Measurements from ENCODE around the gene SPATA6L.

The SPATA6L gene, protein sequence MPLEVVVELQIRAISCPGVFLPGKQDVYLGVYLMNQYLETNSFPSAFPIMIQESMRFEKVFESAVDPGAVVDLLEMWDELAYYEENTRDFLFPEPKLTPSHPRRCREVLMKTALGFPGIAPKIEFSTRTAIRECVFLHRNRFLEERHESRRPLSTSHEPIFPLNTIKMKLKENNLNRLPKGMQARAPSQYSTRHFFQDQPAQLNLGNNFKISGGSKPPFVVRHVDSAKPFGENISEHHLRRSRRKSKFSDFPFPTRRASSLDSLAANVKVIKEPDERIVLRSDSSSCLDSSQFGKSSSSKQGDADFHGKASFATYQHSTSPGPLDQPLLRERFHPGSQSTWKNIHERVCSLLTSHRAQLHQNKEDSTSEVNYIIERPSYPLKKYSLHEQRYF

DNA sequence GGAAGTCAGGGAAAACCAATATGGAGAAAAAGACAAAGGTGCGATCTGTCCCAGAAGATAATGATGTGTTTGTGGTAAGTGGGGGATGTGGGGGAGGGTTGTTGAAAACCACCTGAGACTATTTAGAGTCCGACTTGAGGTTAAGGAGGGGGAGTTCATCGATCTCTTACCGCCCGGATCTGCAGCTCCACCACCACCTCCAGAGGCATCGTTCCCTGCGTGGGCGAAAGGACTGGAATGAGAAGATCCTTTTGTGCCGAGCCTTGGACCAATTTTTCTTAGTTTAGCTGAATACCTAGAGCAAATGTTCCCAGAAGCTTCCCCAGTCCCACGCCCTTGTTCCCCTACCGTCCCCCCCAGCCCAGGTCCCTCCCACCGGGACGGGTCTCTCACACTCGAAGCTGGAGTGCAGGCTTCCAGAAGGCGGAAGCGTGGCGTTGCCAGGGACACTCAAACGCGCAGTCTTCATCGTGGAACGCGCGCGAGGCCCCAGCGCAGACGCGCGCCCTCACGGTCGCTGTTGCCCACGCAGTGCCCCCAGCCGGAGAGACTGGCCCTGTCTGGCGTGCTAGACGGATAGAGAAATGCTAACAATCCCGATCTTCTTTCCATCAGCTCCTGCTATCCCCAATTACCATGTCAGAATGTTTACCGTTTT is at the start of gene SPATA6L:
TSS of gene SPATA6L (minus strand) at position 439 of the 658 bp plus-strand sequence. CDS start at position 209, 230 bp downstream.
- DNase-seq, result peak; percentile 39

DNA sequence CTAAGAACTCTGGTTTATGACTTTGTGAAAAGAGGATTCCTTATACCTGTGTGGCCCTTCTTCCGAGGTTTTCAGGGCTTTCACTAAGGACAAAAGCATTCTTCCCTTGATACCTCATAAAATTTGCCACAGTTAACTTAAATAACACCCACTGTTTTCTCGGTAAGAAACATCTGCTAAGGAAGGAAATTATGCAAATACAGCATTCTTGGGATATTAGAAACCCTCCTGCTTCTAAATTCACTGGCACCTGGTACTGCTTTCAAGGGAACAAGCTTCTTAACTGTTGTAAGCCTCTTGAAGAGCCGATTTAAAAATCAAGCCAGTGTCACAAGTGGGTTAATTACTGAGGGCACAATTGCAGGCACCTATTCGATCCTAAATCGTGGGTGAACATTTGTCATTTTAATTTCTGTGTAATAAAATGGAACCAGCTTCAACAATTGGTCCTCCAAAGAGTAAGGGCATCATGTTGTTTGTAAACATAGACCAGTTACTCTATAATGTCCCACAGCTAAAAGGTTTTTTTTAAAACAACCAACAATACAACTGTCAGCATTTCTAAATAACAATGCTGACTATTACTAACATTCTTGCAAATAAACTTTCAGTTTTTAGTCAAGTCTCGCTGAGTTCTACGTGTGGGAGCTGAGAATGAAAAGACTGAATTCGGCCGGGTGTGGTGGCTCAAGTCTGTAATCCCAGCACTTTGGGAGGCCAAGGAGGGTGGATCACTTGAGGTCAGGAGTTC is 48.2 kb upstream of the SPATA6L start:
- no peak for DNase-seq

DNA sequence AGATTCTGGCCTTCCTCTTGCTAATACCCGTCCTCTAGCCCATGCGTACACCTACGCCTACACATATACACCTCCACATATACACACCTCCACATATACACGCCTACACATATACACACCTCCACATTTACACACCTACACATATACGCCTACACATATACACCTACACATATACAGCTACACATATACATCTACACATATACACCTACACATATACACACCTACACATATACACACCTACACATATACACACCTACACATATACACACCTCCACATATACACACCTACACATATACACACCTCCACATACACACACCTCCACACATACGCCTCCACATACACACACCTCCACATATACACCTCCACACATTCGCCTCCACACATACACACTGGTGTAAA is 47.6 kb upstream of the SPATA6L start:
- no peak for DNase-seq

DNA sequence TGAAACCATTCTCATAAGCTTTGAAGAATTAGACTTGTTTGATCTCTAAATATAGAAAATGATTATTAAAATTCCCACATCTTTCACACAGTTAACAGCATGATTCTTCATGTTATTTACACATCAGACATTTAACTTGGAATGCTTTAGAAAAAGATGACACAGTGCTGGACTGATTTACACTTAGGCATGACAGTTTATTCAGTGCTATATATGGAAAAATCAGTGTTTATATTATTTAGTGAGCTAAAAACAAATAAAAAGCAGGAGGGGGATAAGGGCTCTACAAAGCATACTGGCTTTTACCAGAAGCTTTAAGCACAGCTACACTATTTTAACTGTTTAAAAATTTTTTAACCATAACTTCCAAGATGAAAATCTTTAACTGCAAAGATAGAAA is 43.1 kb upstream of the SPATA6L start:
- no peak for DNase-seq

DNA sequence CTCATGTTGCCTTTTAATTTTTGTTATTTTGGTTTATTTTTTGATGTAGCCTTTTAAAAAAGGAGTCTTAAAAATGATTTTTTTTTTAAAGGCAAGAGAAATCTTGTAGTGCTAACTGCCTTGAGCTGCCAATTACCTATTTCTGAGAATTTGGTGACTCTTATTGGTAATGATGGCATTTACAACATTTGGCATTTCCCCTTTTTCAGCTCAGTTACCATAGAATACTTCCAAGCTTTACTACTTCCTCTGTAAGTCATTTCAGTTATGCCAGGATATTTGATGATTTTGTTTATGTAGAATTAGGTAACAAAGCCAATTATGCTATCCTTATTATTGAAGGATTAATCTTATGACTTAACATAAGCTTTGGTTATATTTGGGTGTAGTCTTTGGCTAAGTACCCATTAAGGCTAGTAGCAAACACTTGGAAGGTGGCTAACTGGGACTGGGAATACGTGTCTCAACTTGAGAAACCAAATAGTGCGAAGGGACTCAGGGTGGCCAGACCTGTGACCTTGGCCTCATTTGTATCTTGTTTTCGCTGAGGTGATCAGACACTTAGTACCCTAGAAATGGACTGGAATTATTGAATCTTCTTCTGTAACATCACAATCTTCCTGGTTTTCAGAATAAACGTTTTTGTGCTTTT is 40.8 kb upstream of the SPATA6L start:
- DNase-seq, result no peak

DNA sequence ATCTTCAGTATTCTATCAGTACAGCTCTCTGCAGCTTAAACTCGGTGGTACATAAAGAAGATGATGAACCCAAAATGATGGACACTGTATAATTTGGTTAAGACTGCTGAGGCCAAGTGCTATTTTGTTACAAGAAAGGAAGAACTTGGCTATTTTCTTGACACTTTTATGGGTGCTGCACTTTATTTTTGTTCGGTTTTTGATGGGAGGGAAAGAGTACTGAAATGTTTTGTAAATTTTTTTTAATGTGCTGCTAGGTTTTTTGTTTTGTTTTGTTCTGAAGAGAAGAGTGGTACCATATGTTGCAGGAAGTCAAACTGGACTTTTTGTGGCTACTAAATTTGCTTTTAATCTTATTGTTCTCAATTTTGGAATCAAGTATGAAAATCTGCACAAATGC is 39.7 kb upstream of the SPATA6L start:
- no peak for DNase-seq

DNA sequence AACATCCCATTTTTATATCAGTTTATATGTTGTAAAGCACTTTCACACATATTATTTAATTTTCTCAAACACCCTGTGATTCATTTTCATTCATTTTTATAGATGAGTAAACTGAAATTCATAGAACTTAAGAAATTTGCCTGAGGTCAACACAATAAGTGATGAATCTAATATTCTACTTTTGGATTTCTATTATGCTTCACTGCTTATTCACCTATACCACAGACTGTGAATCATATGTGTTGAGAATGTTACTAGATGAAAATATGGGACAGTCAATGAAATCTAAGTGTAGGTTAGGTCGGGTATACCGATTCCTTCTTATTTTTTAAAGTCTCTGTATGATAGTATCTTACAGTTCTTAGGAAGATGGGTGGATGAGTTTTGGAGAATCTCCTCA is 37.8 kb upstream of the SPATA6L start:
- no peak for DNase-seq

DNA sequence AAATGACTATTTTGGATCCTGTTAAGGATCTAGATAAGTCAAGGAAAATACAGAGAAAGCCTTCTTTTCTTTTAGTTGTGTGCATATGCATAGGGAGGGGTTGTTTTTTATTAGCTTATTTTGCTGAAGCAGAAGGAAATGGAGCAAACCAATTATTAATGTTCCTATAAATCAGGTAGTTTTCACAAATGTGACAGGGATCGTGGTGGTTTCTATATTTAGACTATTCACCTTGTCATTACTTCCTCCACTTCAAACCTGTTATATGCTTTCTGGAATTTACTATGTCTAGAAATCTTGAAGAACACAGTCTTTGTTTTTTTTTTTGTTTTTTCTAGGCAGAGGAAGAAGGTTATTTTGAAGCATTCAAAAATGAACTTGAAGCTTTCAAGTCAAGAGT is 35.2 kb upstream of the SPATA6L start:
- DNase-seq, result no peak

DNA sequence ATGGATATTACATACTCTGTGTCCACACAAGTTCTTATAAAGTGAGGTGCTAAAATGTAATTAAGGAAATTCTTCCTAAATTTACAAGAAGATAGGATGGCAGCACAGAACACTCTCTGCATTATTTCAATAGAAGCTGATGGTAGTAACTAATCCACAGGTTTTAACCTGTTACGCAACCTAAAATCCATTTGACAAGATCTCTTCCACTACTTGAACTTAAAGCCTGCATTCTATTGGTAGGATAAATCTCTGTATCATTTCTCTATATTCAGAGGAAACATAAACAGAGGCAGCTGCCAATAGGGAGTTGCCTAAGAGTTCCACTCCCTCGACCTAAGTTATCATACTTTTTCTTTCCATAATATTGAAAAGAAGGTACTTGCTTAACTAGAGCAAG is 34.7 kb upstream of the SPATA6L start:
- no peak for DNase-seq

DNA sequence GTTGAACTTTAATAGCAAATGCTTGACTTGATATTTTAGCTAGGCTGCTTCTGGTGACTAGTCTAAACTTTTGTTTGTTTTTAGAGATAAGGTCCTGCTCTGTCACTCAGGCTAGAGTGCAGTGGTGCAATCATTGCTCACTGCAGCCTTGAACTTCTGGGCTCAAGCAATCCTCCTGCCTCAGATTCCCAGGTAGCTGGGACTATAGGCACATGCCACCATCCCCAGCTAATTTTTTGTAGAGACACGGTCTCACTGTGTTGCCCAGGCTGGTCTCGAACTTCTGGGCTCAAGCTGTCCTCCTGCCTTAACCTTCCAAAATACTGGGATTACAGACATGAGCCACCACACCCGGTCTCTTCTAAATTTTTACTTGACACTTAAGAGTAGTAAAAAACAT is 33.8 kb upstream of the SPATA6L start:
- DNase-seq, result no peak

DNA sequence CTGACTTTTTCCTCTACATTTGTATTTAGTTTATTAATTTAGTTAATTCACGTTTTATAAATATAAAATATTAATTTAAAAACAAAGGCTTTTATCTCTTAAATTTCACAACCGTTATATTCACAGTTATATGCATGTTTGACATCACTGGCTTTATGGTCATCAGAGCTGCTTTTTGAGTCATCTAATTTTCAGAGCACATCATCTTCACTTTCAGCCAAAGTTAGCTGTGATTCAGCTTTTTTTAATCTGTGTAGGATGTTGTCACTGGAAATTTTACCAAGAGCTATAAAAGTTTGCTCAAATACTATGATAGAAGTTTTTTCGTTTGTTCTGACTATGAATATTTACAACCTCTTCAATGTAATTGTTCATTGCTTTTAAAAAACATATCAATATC is 25.5 kb upstream of the SPATA6L start:
- DNase-seq, result no peak

DNA sequence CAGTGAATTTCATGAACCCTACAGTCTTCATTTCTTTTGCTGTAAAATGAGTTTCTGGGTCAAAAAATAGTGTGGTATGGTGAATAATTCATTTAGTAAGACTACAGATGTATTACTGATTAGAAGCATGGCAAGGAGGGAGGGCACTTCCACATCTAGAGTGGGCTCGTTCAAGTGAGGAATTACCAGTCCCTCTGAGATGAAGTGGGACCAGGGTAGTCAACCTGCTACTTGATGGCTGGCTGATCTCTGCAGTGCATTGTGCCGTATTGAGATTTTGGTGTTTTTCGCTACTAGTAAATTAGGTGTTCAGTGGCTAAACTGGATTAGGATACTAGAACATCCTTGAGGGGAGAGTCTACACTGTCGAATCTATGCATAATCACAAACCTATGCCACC is 23.9 kb upstream of the SPATA6L start:
- DNase-seq, result no peak

DNA sequence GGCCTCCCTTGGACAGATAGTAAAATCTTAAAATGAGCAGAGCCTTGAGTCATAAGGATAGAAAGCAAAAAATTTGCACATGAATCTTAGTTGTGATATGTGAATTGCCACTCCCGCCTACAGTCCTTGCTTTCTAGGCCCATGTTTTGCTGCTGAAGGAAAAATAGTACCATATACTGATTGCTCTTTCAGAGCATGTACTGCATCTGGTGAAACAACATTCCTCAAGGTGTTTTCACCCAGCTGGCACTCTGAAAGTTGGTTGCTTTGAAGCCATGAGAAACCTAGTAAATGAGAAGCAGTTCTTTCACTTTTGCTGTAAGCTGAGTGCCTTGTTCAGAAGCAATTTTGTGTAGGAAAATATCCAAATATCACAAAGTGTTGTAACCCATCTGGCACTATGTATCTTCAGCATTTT is 23.4 kb upstream of the SPATA6L start:
- no peak for DNase-seq

DNA sequence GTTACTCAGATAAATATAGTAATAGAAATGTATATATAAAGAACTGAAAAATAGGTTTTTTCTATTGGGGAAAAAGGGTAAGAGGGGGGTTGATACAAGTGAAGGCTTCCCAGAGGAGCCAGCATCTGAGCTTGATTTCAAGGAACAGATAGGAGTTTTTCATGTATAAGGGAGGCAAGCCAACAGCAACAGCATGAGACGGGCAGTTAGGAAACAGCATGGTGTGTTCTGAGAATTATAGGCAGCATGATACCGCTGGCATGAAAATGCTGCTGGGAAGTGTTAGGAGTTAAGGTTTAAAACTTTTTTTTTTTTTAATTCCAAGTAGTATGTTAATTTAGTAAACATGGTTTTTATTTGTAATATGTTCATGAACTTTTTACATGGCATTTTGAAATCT is 22.7 kb upstream of the SPATA6L start:
- no peak for DNase-seq

DNA sequence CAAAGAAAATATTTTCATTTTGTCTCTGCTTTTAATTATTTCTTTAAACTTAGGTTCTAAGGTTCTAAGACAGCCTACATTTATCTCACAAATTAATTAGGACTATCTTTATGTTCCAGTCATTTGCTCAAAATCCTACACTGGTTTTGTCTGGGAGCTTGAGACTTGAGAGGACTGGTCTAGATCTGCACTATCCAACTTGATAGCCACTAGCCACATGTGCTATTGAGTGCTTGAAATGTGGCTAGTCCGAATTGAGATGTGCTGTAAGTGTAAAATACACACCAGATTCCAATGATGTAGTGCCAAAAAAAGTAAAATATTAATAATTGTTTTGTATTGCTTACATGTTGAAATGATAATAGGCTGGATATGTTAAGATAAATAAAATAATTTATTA is 20.3 kb upstream of the SPATA6L start:
- DNase-seq, result no peak

DNA sequence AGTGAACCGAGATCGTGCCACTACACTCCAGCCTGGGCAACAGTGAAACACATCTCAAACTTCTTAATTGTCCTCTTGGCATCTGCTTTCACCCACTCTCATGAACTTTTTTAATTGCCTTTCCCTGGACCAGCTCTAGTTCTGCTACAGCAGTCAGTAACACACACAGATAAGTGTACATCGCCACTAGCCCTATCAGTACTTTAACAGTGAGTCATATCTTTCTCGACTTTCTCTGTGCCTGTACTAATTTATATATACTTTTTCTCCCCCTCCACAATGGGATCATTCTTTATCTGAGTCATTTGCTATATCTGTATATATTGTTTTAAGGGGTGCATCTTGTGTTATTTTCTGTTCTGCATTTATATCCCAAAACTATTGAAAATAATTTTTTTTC is 19.8 kb upstream of the SPATA6L start:
- DNase-seq, result no peak

DNA sequence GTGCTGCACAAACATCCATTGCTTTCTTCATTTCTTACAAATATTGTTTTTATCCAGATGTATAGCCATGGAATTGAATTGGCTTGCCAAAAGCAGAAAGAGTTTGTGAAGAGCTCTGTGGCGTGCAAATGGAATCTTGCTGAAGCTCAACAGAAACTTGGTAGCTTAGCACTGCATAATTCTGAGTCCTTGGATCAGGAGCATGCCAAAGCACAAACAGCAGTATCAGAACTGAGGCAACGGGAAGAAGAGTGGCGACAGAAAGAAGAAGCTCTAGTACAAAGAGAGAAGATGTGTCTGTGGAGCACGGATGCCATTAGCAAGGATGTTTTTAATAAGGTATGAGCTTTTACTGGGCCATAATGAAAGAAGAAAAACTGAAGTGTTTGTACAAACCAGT is 18.5 kb upstream of the SPATA6L start:
- no peak for DNase-seq

DNA sequence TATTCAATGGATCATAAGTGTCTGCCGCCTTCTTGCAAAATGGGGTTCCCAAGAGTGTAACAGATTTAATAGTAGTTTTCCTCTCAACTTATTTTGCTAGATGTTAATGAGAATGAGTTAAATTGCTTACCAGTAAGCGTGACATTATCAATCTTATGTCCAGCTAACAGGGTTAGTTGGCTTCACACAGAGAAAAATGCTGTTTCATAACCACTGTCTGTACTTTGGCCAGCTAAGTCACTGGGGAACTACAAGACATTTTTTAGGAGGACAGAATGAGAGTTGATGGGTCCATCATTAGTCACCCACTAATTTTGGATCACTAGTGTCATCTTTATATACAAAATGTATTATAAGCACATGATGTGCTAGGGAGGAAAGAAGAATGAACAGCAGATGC is 14.5 kb upstream of the SPATA6L start:
- no peak for DNase-seq

DNA sequence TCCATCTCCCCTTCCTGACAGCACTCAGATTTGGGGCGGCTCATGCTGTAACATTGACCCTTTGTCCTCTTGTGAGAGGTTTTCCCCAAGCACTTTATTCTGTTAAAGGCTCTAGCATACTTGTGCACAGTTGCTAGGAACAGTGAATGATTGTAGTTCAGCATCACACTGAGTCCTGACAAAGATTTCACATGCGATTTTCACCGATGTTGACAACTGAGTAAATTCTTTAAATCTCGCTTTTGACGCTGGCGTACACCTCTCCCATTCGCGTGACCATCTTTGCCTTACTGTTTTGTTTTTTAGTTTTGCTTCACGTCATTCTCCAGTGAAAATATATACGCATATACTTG is 13.9 kb upstream of the SPATA6L start:
- DNase-seq, result no peak

DNA sequence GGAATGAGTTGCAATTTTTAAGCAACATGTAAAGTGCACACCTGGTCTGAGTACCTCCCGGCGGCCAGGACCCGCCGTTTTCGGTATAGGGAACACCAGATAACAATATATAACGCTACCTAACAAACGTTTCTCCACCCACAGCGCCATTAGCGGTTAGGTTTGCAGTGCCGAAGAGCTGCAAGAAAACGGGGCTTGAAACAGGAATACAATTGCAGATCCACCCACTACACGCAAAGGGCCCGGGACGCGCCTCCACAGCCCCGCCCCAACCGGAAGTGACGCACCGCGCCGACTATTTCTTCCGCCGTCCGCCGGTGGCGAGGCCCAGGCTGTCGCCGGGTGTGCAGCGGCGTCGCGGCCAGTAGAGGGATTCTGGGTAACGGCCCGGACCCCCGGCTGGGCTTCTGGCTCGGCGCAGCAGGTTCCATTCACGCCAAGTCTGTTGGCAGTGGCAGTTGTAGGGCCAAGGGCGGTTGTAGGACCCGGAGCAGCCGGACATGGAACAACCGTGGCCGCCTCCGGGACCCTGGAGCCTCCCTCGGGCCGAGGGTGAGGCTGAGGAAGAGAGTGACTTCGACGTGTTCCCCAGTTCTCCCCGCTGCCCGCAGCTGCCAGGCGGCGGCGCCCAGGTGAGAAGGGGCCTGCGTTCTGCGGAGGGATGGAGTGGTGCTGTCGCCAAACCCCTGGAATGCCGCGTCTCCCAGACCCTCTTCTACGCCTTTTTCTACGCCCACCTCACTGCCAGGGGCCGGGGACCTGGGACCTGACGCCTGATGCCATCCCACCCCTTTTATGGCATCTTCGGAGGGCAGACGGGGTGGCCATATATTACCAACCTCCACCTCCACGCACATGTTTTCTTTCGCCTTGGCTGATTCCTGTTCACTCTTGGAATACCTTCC is 13.2 kb upstream of the SPATA6L start, which contains the start of gene CDC37L1:
TSS of gene CDC37L1 (plus strand) at position 302 of the 905 bp plus-strand sequence. CDS start at position 501, 199 bp downstream.
- DNase-seq, result peak; percentile 100

DNA sequence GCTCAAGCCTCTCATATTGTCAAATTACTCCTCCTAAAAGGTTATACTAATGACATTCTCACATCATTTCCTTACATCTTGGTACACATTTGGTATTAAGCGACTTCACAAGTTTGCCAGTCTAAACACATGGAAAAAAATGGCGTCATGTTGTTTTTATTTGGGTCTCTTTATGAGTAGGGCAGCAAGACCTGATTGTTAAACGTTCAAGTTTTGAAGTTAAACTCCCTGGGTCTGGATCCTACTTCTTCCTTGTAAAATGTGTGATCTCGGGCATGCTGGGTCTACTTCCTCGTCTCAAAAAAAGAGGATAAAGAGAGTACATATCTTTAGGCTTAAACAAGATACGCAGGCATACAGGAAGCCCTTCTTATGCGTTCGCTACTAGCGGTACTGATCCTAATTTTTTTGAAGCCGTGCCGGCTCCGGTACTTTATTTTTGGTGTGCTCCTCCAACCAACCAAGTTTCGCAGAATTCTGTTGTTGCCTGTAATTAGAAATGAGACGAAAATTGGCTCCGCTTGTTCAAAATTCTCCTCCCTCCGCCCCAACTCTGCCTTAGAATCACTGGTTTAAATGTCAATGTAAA is 12.5 kb upstream of the SPATA6L start:
- DNase-seq, result no peak

DNA sequence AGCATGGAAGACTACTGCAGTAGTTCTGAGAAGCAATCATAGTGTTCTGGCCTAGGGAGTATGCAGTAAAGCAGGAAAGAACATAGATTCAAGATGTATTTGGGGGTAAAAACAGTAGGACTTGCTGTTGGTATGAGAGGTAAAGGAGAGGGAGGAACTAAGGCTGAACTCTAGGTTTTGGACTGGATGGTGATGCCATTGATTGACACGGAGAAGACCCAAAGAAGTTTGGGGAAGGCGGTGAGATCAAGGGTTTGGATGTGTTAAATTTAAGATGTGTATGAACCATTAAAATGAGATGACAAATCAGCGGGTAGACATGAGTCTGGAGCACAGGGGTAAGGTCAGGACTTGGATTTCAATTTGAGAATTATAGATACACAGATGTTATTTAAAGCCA is 11.1 kb upstream of the SPATA6L start:
- DNase-seq, result no peak

Measured in activated CD4-positive, CD25-positive, alpha-beta regulatory T cell treated with anti-CD3 and anti-CD28 coated beads, Interleukin-2, amount 50 U/mL, for 72 hours (primary cell).